CD14-positive monocyte (primary cell): Measurements from ENCODE around the gene DUS4L. TPM values are rescaled to one million over a fixed set of nuclear protein-coding genes. Genes with fewer than 3 reads are reported as not detected.

Experiments
- DNase-seq, 3 donors: peaks; one replicate each; pipeline ENCODE4 v3.0.0-alpha.2; 2011 to 2022
- H2AFZ ChIP-seq: 2 replicates; pipeline ENCODE4 v1.6.0; 2012; ENCODE audit warnings: mild to moderate bottlenecking, low read depth, low read length, inconsistent platforms; ENCODE audit not compliant: insufficient read depth, poor library complexity, severe bottlenecking
- H3K27ac ChIP-seq, 2 donors: 1 replicate in 1 of 2; 2 replicates in 1 of 2; pipeline ENCODE4 v1.5.1; 2012 to 2013; ENCODE audit warnings: low read length in 2 of 2, control low read depth in 1 of 2, inconsistent platforms in 1 of 2, low read depth in 1 of 2, mild to moderate bottlenecking in 1 of 2
- H3K27me3 ChIP-seq, 2 donors: one replicate each; pipeline versions ENCODE4 v1.6.0 to v1.6.1; 2011 to 2013; ENCODE audit warnings: low read length in 2 of 2; ENCODE audit not compliant: control insufficient read depth in 2 of 2, insufficient read depth in 2 of 2
- H3K36me3 ChIP-seq, 2 donors: replicated peaks in 1 of 2; 1 replicate in 1 of 2; 2 replicates in 1 of 2; pipeline versions ENCODE4 v1.5.1 to v1.6.1; 2012 to 2013; ENCODE audit warnings: low read length in 2 of 2, control low read depth in 1 of 2, inconsistent platforms in 1 of 2, mild to moderate bottlenecking in 1 of 2; ENCODE audit not compliant: insufficient read depth in 2 of 2, control insufficient read depth in 1 of 2
- H3K4me1 ChIP-seq, 2 donors: 1 replicate in 1 of 2; 2 replicates in 1 of 2; pipeline versions ENCODE4 v1.5.1 to v1.6.1; 2012 to 2013; ENCODE audit warnings: low read length in 2 of 2, control low read depth in 1 of 2, inconsistent platforms in 1 of 2, mild to moderate bottlenecking in 1 of 2, moderate library complexity in 1 of 2; ENCODE audit not compliant: insufficient read depth in 2 of 2, control insufficient read depth in 1 of 2
- H3K4me2 ChIP-seq: replicated peaks from 2 replicates; pipeline ENCODE3; 2012; ENCODE audit warnings: low read length, moderate library complexity, mild to moderate bottlenecking; ENCODE audit not compliant: poor library complexity, severe bottlenecking; ENCODE audit errors: extremely low read depth
- H3K4me3 ChIP-seq, 3 experiments: fragments of 200-600 bp in 1 of 3; sonication (generic) in 1 of 3; replicated peaks in 1 of 3; 1 replicate in 2 of 3; 2 replicates in 1 of 3; pipeline ENCODE4 v1.5.1; 2011 to 2013; ENCODE audit warnings: low read length in 3 of 3, mild to moderate bottlenecking in 3 of 3, control low read depth in 2 of 3, low read depth in 2 of 3, inconsistent platforms in 1 of 3, moderate library complexity in 1 of 3
- H3K79me2 ChIP-seq: 2 replicates; pipeline ENCODE4 v1.6.0; 2012; ENCODE audit warnings: mild to moderate bottlenecking, control low read depth, inconsistent platforms, low read length, moderate library complexity; ENCODE audit not compliant: insufficient read depth
- H3K9ac ChIP-seq: 2 replicates; pipeline ENCODE4 v1.6.0; 2017; ENCODE audit warnings: low read length, mild to moderate bottlenecking; ENCODE audit not compliant: insufficient read depth, poor library complexity, severe bottlenecking
- H3K9me3 ChIP-seq, 2 donors: replicated peaks in 1 of 2; 1 replicate in 1 of 2; 2 replicates in 1 of 2; pipeline versions ENCODE4 v1.5.1 to v1.6.1; 2012 to 2013; ENCODE audit warnings: low read length in 2 of 2, control low read depth in 1 of 2; ENCODE audit not compliant: control insufficient read depth in 1 of 2, insufficient read depth in 1 of 2
- H4K20me1 ChIP-seq: 2 replicates; pipeline ENCODE4 v1.6.0; 2012; ENCODE audit warnings: mild to moderate bottlenecking, low read length, control low read depth, moderate library complexity; ENCODE audit not compliant: insufficient read depth
- H3K27ac Mint-ChIP-seq, 7 donors: one replicate each; pipeline ENCODE4 v1.8.0; 2020; ENCODE audit warnings: mild to moderate bottlenecking in 7 of 7, mixed read lengths in 7 of 7, moderate library complexity in 6 of 7, inconsistent platforms in 2 of 7
- H3K27me3 Mint-ChIP-seq, 3 donors: one replicate each; pipeline ENCODE4 v1.8.0; 2021 to 2022; ENCODE audit warnings: low read depth in 3 of 3, mild to moderate bottlenecking in 3 of 3, mixed read lengths in 3 of 3, moderate library complexity in 3 of 3, inconsistent platforms in 1 of 3
- H3K36me3 Mint-ChIP-seq, 2 donors: one replicate each; pipeline ENCODE4 v1.8.0; 2020; ENCODE audit warnings: mixed read lengths in 2 of 2, inconsistent platforms in 1 of 2, mild to moderate bottlenecking in 1 of 2
- H3K4me1 Mint-ChIP-seq: one replicate; pipeline ENCODE4 v1.8.0; 2020; ENCODE audit warnings: mild to moderate bottlenecking, mixed read lengths
- H3K4me3 Mint-ChIP-seq, 2 donors: one replicate each; pipeline ENCODE4 v1.8.0; 2020; ENCODE audit warnings: mild to moderate bottlenecking in 2 of 2, mixed read lengths in 2 of 2, moderate library complexity in 1 of 2
- H3K9me3 Mint-ChIP-seq, 7 donors: one replicate each; pipeline ENCODE4 v1.8.0; 2020 to 2022; ENCODE audit warnings: mixed read lengths in 7 of 7, mild to moderate bottlenecking in 6 of 7, moderate library complexity in 6 of 7, inconsistent platforms in 2 of 7
- WGBS: methylation state at CpG from one replicate; pipeline ENCODE4 v1.1.5; 2013; ENCODE audit warnings: missing lambda C conversion rate; ENCODE audit not compliant: insufficient coverage; 5-methylcytosine and 5-hydroxymethylcytosine counted together
- intact Hi-C, 2 donors: fragments of 100-400 bp; cut with micrococcal nuclease; formaldehyde crosslinking; loops; one replicate each; pipeline versions ENCODE4 v1.15.0 to v1.15.1; 2023
- polyA plus RNA-seq, 3 donors: library from polyadenylated mRNA; depleted of rRNA in 1 of 3; unstranded in 2 of 3; stranded (reverse) in 1 of 3; fragments of 300-500 nt in 2 of 3; fragments of >200 nt in 1 of 3; fragmentation: Illumina TruSeq in 2 of 3; gene quantifications; 1 replicate in 2 of 3; 2 replicates in 1 of 3; pipeline ENCODE4 v1.2.3, GENCODE V29; 2012 to 2021
- TF ChIP-seq, protein P1 (sequence below): fragments of 200-600 bp; IDR thresholded peaks from one replicate; pipeline ENCODE4 v1.8.0; 2022; ENCODE audit warnings: antibody characterized with exemption, mild to moderate bottlenecking

Gene DUS4L
- polyA plus RNA-seq, 3 donors: 1.6 to 2.3 (median 1.7) TPM

DNA sequence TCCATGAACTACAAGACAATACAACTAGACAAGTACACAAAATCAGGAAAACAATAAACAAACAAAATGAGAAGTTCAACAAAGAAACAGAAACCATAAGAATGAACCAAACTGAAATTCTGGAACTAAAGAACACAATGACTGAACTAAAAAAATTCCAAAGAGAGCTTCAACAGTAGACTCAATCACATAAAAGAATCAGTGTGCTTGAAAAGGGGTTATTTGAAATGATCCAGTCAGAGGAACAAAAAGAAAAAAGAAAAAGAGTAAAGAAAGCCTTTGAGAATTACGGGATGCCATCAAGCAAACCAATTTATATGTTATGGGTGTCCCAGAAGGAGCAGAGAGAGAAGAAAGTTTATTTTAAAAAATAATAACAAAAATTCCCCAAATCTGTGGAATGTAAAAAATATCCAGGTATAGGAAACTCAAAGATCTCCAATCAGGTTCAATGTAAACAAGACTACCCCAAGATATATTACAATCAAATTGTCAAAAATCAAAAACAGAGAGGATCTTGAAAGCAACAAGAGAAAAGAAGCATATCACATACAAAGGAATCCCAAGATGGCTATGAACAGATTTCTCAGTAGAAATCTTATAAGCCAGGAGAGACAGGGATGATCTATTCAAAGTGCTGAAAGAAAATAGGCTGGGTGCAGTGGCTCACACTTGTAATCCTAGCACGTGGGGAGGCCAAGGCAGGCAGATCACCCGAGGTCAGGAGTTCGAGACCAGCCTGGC lies 18.8 kb upstream of the DUS4L start:
- Mint-ChIP-seq H3K27me3 (no peaks in the 10 kb centered on the region), H3K27ac (peak overlapping the region in 1 of 7 donors; percentile 63), H3K9me3 (peaks cover 10 to 17% (median 16%) of the 10 kb centered on the region in 7 donors), H3K4me3 (no peak overlapping the region), H3K4me1 (no peaks in the 10 kb centered on the region), H3K36me3 (peaks cover 63 to 88% of the 10 kb centered on the region in 2 donors)
- peaks cover 24% of the 10 kb centered on the region for H4K20me1 ChIP-seq
- no peaks in the 10 kb centered on the region for H3K4me1 ChIP-seq
- peaks cover 18% of the 10 kb centered on the region for H3K79me2 ChIP-seq
- TF ChIP-seq, protein P1, sequence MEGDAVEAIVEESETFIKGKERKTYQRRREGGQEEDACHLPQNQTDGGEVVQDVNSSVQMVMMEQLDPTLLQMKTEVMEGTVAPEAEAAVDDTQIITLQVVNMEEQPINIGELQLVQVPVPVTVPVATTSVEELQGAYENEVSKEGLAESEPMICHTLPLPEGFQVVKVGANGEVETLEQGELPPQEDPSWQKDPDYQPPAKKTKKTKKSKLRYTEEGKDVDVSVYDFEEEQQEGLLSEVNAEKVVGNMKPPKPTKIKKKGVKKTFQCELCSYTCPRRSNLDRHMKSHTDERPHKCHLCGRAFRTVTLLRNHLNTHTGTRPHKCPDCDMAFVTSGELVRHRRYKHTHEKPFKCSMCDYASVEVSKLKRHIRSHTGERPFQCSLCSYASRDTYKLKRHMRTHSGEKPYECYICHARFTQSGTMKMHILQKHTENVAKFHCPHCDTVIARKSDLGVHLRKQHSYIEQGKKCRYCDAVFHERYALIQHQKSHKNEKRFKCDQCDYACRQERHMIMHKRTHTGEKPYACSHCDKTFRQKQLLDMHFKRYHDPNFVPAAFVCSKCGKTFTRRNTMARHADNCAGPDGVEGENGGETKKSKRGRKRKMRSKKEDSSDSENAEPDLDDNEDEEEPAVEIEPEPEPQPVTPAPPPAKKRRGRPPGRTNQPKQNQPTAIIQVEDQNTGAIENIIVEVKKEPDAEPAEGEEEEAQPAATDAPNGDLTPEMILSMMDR: no peak
- no peak overlapping the region for H2AFZ ChIP-seq
- no peaks in the 10 kb centered on the region for H3K27me3 ChIP-seq
- no peak overlapping the region for H3K4me3 ChIP-seq
- no peak overlapping the region for H3K9ac ChIP-seq
- no peak for DNase-seq
- H3K27ac ChIP-seq: no peak overlapping the region
- no peak overlapping the region for H3K4me2 ChIP-seq
- peaks cover 5 to 16% of the 10 kb centered on the region in 2 donors for H3K9me3 ChIP-seq
- peaks cover 53 to 80% of the 10 kb centered on the region in 2 donors for H3K36me3 ChIP-seq
- WGBS: 100% methylated on average over 1 of the region's 4 CpGs
- intact Hi-C loops: no loop called here

DNA sequence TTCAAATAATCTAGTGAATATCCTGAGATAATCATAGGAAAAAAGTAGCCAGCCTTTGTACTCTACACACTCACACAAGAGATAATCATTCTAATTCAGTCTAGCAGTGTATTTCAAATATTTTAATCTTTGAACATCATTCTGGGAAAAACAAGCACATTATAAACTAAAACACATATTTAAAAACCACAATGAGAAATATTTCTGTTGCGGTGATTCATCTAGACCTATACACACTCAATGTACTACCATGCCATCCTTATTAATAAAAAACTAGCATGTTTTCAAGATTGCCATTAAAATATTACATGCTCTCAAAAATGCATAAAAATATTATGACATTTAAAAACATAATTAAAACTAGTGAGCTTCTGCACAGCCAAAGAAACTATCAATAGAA lies 11.8 kb upstream of the DUS4L start:
- no peaks in the 10 kb centered on the region for H3K9me3 ChIP-seq
- H3K36me3 ChIP-seq: peaks cover 43 to 93% of the 10 kb centered on the region in 2 donors
- intact Hi-C loops: no loop called here
- Mint-ChIP-seq H3K27me3 (no peaks in the 10 kb centered on the region), H3K36me3 (peaks cover 63 to 87% of the 10 kb centered on the region in 2 donors), H3K9me3 (peaks cover 0 to 2% (median 0%) of the 10 kb centered on the region in 7 donors), H3K27ac (peak overlapping the region in 1 of 7 donors; percentile 61), H3K4me1 (no peaks in the 10 kb centered on the region), H3K4me3 (no peak overlapping the region)
- TF ChIP-seq, protein P1: no peak
- no peak overlapping the region for H3K9ac ChIP-seq
- H3K27ac ChIP-seq: no peak overlapping the region
- H4K20me1 ChIP-seq: peaks cover 11% of the 10 kb centered on the region
- H3K4me3 ChIP-seq: no peak overlapping the region
- H3K27me3 ChIP-seq: no peaks in the 10 kb centered on the region
- no peaks in the 10 kb centered on the region for H3K4me1 ChIP-seq
- no peak overlapping the region for H3K4me2 ChIP-seq
- WGBS: 100% methylated on average over 1 of the region's 1 CpG
- H2AFZ ChIP-seq: no peak overlapping the region
- peaks cover 15% of the 10 kb centered on the region for H3K79me2 ChIP-seq
- no peak for DNase-seq
